GM10266 (cell line): ENCODE measurements around the gene RAI1.

Experiments
- DNase-seq: peaks from one replicate; pipeline ENCODE4 v3.0.0; 2012; ENCODE audit errors: extremely low spot score
- CTCF ChIP-seq: IDR thresholded peaks from 2 replicates; pipeline ENCODE4 v1.5.1; 2012; ENCODE audit warnings: mild to moderate bottlenecking, low read depth; ENCODE audit not compliant: control insufficient read depth, insufficient read depth; ENCODE audit errors: missing control alignments

The RAI1 gene

GRCh38 chr17:17778308-17779014, 97.2 kb downstream of the RAI1 start:
- DNase-seq, result no peak
- no peak for TF ChIP-seq CTCF

GRCh38 chr17:17779015-17779611, 97.9 kb downstream of the RAI1 start:
- DNase-seq, result no peak
- no peak for TF ChIP-seq CTCF

- no peak for TF ChIP-seq CTCF
- DNase-seq, result no peak
These were observed 99.8 kb downstream of the RAI1 start for GRCh38 chr17:17780922-17781590.

DNA sequence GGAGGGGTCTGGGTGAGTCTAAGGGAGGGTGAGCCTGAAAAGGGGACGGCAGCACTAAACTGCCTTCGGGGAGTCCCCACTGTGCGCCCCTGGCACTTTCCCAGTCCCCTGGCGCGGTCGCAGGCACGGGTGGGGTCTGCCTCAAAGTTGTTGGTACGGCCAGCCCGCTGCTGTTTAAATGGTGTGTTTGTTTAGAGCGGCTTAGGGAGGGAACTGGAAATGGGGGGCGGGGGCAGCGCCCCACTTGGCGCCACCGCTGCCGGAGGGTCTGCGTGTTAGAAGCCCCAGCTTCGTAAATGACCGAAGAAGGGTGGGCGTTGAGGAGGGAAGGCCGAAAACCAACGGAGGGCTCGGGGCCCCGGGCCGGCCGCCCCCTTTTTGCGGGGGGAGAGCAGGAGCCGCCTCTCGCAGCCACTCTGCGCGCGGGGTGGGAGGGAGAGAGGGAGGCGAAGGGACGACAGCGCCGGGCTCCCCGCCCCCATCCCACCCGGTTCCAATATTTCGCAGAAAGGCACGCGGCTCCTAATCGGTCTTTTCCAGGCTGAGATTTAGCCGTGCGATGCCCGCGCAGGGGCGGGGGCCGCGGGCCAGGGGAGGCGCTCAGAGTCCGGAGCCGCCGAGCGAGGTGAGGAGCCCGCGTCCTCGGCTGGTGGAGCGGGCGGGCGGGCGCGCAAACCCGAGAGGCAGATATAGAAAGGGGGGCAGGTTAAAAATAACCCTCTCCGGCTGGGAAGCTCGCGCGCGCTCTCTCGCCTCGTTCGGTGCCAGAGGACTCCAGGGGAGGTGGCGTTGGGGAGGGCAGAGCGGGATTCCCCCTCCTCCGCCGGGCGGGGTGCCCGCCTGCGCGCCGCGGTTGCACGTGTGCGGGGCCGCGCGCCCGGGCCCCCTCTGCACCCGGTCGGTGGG, 100.6 kb downstream of the RAI1 start:
- no peak for TF ChIP-seq CTCF
- no peak for DNase-seq

- DNase-seq, result peak; percentile 65
These were observed 101.4 kb downstream of the RAI1 start for GRCh38 chr17:17782523-17783115.

More at GRCh38 chr17:17782523-17783115, 101.4 kb downstream of the RAI1 start:
- TF ChIP-seq CTCF, result no peak
